ENCODE results near the gene VPS13A.
"Not testable (repeated sequence)": the region's sequence is repeated elsewhere in the genome, so short reads cannot be mapped to it uniquely, and the experiment has no call there.

Gene VPS13A

DNA sequence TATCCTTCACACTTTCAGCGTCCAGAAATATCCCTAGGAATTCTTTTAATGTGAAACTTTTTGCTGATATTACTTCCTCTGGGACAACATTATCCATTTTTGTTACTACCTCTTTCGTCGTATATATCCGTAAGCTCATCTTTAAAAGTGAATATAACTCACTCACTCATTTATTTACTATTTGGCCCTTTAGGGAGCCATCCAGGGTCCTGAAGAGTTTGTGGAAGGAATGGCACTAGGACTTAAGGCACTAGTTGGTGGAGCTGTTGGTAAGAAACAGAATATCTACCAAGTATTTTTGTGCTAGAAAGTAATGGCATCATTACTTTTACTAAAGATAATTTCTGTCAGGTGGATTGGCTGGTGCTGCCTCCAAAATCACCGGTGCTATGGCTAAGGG is 192.7 kb downstream of the VPS13A start:
- H3K27ac ChIP-seq: no peak overlapping the region
- TF ChIP-seq ZFX (IDR thresholded peaks at IDR 0.05; ENCODE audit: borderline replicate concordance): no peak
- TF ChIP-seq, protein P1, sequence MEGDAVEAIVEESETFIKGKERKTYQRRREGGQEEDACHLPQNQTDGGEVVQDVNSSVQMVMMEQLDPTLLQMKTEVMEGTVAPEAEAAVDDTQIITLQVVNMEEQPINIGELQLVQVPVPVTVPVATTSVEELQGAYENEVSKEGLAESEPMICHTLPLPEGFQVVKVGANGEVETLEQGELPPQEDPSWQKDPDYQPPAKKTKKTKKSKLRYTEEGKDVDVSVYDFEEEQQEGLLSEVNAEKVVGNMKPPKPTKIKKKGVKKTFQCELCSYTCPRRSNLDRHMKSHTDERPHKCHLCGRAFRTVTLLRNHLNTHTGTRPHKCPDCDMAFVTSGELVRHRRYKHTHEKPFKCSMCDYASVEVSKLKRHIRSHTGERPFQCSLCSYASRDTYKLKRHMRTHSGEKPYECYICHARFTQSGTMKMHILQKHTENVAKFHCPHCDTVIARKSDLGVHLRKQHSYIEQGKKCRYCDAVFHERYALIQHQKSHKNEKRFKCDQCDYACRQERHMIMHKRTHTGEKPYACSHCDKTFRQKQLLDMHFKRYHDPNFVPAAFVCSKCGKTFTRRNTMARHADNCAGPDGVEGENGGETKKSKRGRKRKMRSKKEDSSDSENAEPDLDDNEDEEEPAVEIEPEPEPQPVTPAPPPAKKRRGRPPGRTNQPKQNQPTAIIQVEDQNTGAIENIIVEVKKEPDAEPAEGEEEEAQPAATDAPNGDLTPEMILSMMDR (IDR thresholded peaks at IDR 0.05): no peak

DNA sequence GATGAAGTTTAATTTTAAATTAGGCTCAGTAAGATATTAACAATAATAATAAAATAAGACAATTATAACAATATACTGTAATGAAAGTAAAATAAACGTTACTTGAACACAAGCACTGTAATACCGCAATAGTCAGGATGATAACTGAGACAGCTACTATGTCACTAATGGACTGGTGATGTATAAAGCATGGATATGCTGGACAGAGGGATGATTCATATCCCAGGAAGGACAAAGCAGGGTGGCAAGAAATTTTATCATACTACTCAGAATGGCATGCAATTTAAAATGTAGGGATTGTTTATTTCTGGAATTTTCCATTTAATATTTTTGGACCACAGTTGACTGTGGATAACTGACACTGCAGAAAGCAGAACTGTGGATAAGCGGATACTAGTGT is 196.9 kb downstream of the VPS13A start:
- TF ChIP-seq, protein P1 (IDR thresholded peaks at IDR 0.05): no peak
- TF ChIP-seq ZFX (IDR thresholded peaks at IDR 0.05; ENCODE audit: borderline replicate concordance): no peak
- H3K27ac ChIP-seq: no peak overlapping the region

DNA sequence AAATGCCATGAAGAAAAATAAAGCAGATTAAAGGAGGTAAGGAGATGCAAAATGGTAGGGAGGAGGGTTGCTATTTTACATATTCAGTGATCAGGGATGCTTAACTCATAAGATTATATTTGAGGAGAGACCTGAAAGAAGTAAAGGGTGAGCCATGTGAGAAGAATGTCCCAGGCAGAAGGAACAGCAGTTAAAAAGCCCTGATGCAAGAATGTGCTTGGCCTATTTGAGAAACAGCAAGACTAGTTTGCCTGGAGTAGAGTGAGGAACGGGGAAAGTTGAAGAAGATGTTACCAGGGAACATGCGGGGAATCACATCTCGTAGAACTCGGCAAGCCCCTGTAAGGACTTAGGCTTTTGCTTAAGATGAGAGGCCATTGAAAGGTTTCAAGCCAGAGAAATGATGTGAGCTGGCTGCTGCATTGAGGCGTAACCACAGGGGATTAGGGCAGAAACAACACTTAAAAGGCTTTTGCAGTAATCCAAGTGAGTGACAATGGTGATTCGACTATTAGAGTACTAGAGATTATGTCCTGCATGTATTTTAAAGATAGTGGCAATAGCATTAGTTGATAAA is 198.7 kb downstream of the VPS13A start:
- TF ChIP-seq, protein P1 (IDR thresholded peaks at IDR 0.05): no peak
- no peak for TF ChIP-seq ZFX (IDR thresholded peaks at IDR 0.05; ENCODE audit: borderline replicate concordance)
- H3K27ac ChIP-seq: no peak overlapping the region

GRCh38 chr9:77384406-77384805 is 207.1 kb downstream of the VPS13A start:
- no peak for TF ChIP-seq ZFX (IDR thresholded peaks at IDR 0.05; ENCODE audit: borderline replicate concordance)
- TF ChIP-seq, protein P1 (IDR thresholded peaks at IDR 0.05): no peak
- H3K27ac ChIP-seq: no peak overlapping the region

DNA sequence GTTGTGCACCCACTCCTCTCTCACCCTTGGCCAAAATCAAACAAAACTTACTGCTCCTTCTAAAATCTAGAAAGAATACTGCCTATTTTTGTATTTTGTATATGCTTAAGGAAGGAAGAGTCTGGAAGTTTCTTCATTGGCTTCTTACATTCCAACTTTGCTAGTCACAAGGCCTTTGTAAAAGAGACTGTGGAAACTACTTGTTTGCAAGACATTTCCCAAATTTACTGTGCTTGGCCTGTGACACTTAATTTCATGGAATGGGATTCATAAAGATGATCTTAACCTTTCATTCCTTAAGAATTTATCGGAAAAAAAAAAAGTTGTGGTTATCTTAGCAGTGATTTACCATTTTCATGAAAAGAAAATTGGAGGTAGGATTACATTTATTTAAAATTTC is 208.9 kb downstream of the VPS13A start:
- TF ChIP-seq ZFX (IDR thresholded peaks at IDR 0.05; ENCODE audit: borderline replicate concordance): no peak
- TF ChIP-seq, protein P1 (IDR thresholded peaks at IDR 0.05): no peak
- H3K27ac ChIP-seq: no peak overlapping the region

DNA sequence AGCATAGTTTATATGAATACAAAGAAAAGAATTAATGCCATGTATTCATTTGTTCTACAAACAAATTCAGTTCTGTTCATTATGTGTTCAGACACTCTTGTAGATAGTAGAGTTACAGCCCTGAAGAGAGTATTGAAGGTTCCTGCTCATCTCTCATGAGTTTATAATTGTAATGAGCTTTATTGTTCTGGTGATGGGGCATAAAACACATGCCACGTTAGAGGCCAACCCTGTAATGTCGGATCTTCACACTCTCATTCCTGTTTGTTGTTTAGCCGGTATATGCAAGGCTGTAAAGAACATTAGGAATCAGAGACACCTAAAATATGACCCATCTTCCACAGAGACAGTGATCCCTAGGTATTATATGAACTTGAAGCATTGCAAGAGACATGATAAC is 214.5 kb downstream of the VPS13A start:
- no peak for TF ChIP-seq ZFX (IDR thresholded peaks at IDR 0.05; ENCODE audit: borderline replicate concordance)
- TF ChIP-seq, protein P1 (IDR thresholded peaks at IDR 0.05): no peak
- H3K27ac ChIP-seq: peak overlapping the region; percentile 52

DNA sequence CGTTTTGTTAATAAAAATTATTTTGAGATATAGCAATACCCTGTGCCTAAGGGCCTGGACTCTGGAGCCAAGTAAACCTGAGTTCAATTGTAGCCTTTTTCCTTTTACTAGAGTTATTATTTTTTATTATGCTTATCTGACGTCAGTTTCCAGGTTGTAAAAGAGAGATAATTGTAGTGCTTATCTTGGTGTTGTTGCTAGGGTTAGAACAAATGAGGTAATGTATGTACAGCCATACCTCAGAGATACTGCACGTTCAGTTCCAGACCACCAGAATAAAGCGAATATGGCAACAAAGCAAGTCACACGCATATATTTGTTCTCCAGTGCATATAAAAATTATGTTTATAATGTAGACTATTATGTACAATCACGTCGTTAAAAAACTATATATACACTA is 215.0 kb downstream of the VPS13A start:
- peak overlapping the region; percentile 52 for H3K27ac ChIP-seq
- TF ChIP-seq, protein P1 (IDR thresholded peaks at IDR 0.05): no peak
- no peak for TF ChIP-seq ZFX (IDR thresholded peaks at IDR 0.05; ENCODE audit: borderline replicate concordance)

DNA sequence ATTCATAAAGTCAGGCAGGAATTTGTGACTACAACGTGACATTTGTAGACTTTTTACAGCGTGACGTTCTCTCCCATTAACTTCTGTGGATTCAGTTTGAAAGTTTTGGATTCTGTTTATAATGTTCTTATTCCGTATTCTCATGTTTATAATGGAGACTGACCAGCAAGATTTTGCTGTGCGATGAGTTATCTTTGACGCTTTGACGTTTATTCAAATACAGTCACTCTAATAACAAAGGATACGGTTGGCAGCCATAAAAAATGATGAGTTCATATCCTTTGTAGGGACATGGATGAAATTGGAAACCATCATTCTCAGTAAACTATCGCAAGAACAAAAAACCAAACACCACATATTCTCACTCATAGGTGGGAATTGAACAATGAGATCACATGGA is 221.2 kb downstream of the VPS13A start:
- not testable (repeated sequence) for H3K27ac ChIP-seq
